GM20431 (cell line): ENCODE results near the gene KLHL35.

ENCODE experiments used
- in situ Hi-C: fragments of 300-500 bp; cut with MseI, MboI; formaldehyde crosslinking; loops from one replicate; pipeline ENCODE4 v1.15.0; 2020; ENCODE audit warnings: low sequenced_read_pairs; ENCODE audit not compliant: unreplicated experiment

KLHL35 gene

GRCh38 chr11:75432911-75433321, at the start of gene KLHL35:
KLHL35 (minus strand) TSS chr11:75433203; CDS start chr11:75430629, 2,574 bp downstream.
- in situ Hi-C loops: no loop called here

- in situ Hi-C loops: no loop called here
Measured at GRCh38 chr11:75481922-75482606, 49.1 kb upstream of the KLHL35 start.

- in situ Hi-C loops: no loop called here
Measured at GRCh38 chr11:75481223-75481921, 48.4 kb upstream of the KLHL35 start.

- in situ Hi-C loops: no loop called here
Measured at GRCh38 chr11:75480185-75481175, 47.5 kb upstream of the KLHL35 start.

- in situ Hi-C loops: no loop called here
Measured at GRCh38 chr11:75479597-75480145, 46.7 kb upstream of the KLHL35 start.

- in situ Hi-C loops: no loop called here
Measured at GRCh38 chr11:75478783-75479596, 46.0 kb upstream of the KLHL35 start.

- in situ Hi-C loops: no loop called here
Measured at GRCh38 chr11:75477614-75477935, 44.6 kb upstream of the KLHL35 start.

- in situ Hi-C loops: no loop called here
Measured at GRCh38 chr11:75476739-75477613, 44.0 kb upstream of the KLHL35 start.

GRCh38 chr11:75475767-75476650, 43.0 kb upstream of the KLHL35 start:
- in situ Hi-C loops: no loop called here

GRCh38 chr11:75474878-75475766, 42.1 kb upstream of the KLHL35 start:
- in situ Hi-C loops: no loop called here

GRCh38 chr11:75474240-75474639, 41.2 kb upstream of the KLHL35 start:
- in situ Hi-C loops: no loop called here

GRCh38 chr11:75473684-75474083, 40.7 kb upstream of the KLHL35 start:
- in situ Hi-C loops: no loop called here

- in situ Hi-C loops: no loop called here
Measured at GRCh38 chr11:75472081-75472732, 39.2 kb upstream of the KLHL35 start.

- in situ Hi-C loops: no loop called here
Measured at GRCh38 chr11:75471176-75471973, 38.4 kb upstream of the KLHL35 start.

GRCh38 chr11:75470476-75471080, 37.6 kb upstream of the KLHL35 start:
- in situ Hi-C loops: no loop called here
